Measurements from ENCODE around the gene ATP11A.

GRCh38 chr13:112718318-112718717 lies 28.5 kb downstream of the ATP11A start:
- TF ChIP-seq CTCF (IDR thresholded peaks at IDR 0.05) (no peak), POLR2AphosphoS5 (IDR thresholded peaks at IDR 0.05) (no peak)
